Measurements from ENCODE around the gene ABHD8.

DNA sequence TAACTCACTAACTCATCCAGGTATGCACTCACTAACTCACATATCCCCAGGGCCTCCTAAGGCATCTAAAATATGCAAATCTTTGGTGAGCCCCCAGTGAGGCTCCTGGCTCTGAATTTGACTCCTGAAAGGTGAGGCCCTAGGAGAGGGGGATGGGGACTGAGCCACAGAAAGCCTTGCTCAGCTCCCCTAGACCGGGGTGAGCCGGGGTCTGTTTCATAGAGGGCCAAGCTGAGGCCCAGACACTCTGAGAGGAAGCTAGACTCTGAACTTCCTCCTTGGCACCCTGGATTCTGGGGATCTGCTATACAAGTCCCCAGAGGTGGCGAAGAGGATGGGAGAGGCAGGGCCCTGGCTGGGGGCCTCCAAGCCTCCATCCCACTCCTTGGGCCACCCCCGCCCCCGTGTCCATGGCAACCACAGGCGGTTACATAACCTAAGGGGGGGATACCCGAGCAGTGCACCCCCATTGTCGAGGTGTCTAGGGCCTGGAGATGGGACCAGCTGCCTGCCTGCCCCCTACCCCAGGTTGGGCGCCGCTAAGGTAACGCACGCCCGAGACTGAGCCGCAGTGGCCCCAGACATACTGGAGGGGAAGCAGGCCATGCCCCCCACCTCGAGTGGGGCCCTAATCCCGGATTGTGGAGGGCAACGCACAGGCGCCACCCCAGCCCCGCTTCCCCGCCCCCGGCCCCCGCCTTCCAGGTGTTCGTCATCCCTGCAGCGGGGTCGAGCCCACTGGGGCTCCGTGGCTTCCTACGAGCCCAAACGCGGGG lies 646 bp downstream of the ABHD8 start:
- TF ChIP-seq, protein P1, sequence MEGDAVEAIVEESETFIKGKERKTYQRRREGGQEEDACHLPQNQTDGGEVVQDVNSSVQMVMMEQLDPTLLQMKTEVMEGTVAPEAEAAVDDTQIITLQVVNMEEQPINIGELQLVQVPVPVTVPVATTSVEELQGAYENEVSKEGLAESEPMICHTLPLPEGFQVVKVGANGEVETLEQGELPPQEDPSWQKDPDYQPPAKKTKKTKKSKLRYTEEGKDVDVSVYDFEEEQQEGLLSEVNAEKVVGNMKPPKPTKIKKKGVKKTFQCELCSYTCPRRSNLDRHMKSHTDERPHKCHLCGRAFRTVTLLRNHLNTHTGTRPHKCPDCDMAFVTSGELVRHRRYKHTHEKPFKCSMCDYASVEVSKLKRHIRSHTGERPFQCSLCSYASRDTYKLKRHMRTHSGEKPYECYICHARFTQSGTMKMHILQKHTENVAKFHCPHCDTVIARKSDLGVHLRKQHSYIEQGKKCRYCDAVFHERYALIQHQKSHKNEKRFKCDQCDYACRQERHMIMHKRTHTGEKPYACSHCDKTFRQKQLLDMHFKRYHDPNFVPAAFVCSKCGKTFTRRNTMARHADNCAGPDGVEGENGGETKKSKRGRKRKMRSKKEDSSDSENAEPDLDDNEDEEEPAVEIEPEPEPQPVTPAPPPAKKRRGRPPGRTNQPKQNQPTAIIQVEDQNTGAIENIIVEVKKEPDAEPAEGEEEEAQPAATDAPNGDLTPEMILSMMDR (IDR thresholded peaks at IDR 0.05), result no peak
- TF ChIP-seq POLR2A (IDR thresholded peaks at IDR 0.05) (no peak), EP300 (IDR thresholded peaks at IDR 0.05) (no peak), POLR2AphosphoS5 (IDR thresholded peaks at IDR 0.05) (no peak)
